ENCODE data around the gene KRTAP4-7. TPM values are rescaled to one million over a fixed set of nuclear protein-coding genes. Genes with fewer than 3 reads are reported as not detected.
"Not testable (repeated sequence)": the region's sequence is repeated elsewhere in the genome, so short reads cannot be mapped to it uniquely, and the experiment has no call there.

Gene KRTAP4-7
- total RNA-seq, 1 donor from 2014 or later = not detected

DNA sequence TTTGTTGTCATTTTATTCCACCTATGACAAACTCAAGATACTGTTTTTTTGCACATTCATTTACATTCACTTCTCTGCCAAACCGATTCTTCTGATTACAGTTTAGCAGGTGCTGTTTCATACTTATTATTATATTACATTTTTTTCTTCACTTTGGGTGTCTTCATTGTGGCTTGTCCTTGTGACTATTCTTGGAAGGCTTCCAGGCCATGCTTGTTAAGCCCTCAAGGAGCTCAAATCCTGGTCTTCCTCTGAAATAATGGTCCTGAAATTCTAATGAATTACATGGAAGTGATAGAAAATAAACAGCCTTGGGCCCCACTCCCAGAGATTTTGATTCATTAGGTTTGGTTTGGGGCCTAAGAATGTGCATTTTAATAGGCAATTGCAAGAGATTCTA is 19.6 kb upstream of the KRTAP4-7 start:
- intact Hi-C loops (cut with DNase I) = no loop called here
- DNase-seq (ENCODE audit: low spot score) = no peak

DNA sequence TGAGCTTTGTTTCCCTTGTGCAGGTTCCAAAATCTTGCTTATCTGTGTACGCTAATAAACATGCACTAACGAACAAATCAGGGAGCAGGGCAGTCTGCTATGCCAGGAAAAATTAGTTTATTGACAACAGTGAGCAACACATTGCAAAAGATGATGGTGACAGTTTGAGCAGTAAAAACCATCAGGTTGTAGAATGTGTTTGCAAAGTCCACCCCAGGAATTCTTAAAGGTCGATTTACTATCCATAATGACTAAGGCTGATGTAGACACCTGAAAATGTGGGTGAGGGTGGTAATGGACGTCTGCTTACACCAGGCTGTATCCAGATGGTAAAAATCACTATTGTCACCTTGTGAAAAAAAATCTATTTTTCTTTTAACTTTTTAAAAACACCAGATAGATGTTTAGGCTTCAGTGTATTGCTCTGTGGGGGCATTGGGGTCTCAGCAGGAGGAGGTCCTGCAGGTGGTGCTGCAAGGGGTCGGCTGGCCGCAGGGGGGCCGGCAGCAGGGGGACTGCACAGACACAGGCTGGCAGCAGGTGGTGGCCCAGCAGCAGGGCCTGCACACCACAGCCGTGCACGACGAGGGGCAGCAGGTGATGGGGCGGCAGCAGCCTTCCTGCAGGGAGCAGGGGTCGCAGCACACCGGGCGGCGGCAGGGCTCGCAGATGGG is 18.8 kb upstream of the KRTAP4-7 start:
- DNase-seq (ENCODE audit: low spot score); intact Hi-C loops (cut with DNase I): not testable (repeated sequence)

DNA sequence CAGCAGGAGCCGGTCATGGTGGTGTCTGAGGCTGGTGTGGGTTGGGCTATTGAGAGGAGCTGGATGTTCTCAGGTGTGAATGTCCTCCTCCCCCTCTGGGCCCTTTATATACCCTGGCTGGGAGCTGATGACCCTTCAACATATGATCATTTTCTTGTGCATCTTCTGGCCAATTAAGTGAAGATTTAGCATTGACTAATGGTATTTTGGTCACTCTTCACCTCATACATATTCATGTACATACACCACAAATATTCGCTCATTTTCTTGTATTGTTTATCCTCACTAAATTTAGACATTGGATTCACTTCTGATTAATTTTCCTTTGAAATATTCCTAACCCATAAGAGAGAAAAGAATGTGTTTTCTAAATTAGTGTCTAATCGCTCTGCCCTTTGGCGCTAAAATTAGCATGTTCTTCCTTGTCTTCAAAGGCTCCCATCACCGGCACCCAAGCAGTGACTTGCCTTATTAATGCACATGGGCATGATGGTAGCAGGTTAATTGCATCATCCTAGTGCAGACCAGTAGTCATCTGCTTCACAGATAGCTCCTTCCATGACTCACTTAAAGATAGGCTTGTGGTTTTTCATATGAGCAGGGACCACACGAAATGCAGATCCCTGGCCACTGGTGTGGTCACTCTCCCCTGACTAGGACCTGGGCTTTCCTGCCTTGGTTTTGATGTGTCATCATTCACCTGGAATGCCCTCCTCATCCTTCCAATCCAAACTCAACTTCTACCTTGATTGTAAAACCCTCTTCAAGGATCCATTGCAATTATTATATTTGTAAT is 17.9 kb upstream of the KRTAP4-7 start, which contains the start of gene KRTAP2-4:
Gene KRTAP2-4, minus strand, starts transcription at position 51 of the 796 bp plus-strand sequence. Its CDS starts 34 bp downstream, at position 17.
- intact Hi-C loops (cut with DNase I) = no loop called here
- DNase-seq (ENCODE audit: low spot score) = no peak

DNA sequence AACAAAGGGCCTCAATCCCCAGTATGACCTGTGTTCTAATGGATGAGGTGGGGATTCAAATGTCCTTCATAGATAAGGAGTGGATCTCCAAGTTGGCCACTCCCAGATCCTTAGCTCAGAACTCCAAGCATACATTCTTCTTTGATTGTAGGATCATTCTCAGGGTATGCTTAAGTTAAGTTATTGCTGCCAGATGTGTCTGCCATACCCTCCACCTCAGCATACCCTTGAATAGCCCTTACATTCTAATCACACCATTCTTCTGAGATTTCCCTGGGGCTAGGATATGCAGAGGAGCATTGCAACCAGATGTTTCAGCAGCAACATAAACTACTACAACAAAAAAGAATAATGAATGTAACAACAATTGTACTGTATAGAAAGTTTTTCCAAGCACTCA is 16.7 kb upstream of the KRTAP4-7 start:
- intact Hi-C loops (cut with DNase I) = no loop called here
- DNase-seq (ENCODE audit: low spot score) = no peak

DNA sequence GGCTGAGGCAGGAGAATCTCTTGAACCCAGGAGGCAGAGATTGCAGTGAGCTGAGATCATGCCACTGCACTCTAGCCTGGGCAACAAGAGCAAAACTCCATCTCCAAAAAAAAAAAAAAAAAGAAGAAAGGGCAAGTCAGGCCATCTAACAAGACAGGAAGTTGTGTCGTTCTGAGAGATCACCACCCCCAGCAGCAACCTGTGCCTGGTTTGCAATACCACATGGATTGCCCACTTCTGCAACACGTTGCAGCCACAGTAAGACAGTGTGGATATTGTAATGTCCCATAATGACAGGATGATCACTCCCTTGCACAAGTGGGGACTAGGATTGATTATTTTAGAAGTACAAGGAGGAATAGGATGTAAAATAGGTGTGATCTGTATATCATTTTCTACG is 14.9 kb upstream of the KRTAP4-7 start:
- intact Hi-C loops (cut with DNase I) = no loop called here
- no peak for DNase-seq (ENCODE audit: low spot score)

DNA sequence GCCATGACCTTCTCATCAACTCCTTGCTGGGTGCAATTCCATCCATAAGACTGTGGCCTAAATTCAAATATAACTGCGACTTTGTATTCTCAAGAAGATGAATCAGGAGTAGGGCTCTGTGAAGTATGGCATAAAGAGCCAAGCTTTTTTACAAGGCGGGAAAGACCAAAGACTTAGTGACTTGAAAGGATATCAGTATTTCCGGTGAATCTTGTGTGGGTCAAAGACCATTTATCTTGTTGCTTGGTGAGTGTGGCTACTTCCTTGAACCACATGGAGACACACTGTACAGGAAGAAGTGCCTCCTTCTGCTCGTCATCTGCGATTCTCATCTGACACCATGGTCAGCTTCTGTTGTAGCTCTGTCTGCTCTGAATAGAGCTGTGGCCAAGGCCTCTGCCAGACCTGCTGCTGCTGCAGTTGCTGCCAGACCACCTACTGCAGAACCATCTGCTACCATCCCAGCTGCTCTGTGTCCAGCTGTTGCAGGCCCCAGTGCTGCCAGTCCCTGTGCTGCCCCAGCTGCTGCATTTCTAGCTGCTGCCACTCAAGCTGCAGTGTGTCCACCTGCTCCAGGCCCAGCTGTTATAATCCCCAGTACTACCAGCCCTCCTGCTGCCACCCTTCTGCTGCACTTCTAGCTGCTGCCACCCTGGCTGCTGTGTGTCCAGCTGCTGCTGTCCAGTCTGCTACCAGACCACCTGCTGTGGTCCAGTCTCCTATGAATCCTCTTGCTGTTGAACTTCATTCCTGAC is 12.2 kb upstream of the KRTAP4-7 start:
- no peak for DNase-seq (ENCODE audit: low spot score)
- intact Hi-C loops (cut with DNase I) = no loop called here

DNA sequence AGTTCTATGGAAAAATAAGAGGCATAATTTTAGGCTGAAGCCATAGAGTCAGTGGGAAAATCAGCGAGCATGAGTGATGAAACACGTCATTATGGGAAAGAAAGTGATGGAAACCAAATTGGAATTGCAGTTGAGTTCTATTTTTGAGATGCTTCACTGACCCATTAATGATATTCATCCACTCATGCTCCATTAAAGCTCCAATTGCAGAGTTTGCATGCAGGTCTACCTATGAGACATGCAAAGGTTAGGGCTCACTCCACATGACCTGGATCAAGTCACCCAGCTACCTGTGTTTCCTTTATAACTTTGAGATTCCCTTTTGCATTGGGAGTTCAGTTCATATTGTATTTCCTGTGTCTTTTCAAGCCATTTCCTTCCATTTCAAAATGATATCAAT is 10.3 kb upstream of the KRTAP4-7 start:
- DNase-seq (ENCODE audit: low spot score) = no peak
- intact Hi-C loops (cut with DNase I) = no loop called here

DNA sequence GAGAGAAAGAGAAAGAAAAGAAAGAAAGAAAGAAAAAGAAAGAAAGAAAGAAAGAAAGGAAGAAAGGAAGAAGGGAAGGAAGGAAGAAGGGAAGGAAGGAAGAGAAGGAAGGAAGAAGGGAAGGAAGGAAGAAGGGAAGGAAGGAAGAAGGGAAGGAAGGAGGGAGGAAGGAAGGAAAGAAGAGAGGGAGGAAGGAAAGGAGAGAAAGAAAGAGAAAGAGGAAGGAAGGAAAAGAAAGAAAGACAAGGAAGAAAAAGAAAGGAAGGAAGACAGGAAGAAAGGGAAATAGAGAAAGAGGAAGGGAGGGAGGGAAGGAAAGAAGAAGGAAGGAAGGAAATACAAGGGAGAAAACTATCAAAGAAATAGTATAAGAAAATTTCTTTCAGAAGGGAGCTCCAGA is 7.2 kb upstream of the KRTAP4-7 start:
- intact Hi-C loops (cut with DNase I) = no loop called here

DNA sequence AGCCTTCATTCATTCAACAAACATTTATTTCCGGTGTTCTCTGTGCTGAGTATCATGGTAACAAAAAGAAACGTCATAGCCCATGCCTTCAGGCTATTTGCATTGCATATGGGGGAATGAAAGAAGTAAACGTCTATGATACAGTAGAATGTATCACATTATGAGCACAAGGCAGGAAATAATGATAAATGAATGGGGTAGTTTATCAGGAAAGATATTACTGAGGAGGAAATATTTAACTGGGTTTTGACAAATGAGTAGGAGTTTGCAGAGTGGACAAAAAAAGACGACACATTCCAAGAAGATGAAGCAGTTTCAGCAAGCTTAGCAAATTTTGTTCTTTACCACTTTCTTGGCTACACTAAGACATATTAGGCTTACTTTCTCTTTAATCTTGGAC is 1.3 kb upstream of the KRTAP4-7 start:
- DNase-seq (ENCODE audit: low spot score) = no peak
- intact Hi-C loops (cut with DNase I) = no loop called here

More for the DNA sequence above, 7.2 kb upstream of the KRTAP4-7 start:
- DNase-seq (ENCODE audit: low spot score) = no peak

DNA sequence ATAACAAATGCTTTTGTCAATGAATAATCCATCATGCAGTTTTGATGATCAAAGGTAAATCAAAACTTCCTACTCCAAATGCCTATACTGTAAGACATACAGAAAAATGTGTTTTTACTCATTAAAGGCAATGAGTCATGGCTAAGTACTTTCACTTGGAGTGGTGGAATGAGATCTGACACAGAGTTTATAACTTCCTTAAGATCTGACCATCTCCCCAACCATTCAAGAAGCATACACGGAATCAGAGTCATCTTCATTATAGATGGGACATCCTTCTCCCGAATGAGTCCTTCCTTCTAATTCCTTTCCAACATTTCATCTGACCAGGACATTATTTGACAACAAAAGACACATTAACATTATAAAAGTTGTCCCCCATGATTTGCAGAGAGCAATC is 523 bp upstream of the KRTAP4-7 start:
- DNase-seq (ENCODE audit: low spot score); intact Hi-C loops (cut with DNase I): not testable (repeated sequence)

DNA sequence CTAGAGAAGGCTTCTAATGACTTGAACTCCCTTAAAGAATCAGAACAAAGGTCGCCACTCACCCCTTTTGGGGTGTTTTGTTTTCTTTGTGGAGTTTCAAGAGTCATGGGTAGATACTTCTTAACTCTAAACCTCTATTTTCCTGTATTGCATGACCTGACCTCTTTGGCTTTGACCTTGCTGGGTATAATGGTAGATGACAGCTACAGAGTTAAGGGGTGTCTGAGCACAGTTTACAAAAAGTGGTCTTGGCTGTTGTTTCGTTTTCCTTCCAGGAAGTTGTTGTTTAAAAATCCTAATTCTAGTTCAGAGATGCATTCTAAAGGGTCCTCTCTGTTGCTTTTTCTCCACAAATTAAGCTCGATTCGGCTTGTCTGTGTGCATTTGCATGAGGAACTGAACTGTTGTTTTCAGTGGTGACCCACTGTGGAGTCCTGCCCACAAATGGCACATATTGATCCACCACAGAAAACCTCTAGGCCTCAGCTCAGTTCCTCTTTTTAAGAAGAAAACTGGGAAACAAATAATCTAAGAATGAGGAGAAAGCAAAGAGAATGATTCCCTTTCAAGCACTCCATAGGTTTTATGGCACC is 4.9 kb downstream of the KRTAP4-7 start:
- intact Hi-C loops (cut with DNase I); DNase-seq (ENCODE audit: low spot score): not testable (repeated sequence)

DNA sequence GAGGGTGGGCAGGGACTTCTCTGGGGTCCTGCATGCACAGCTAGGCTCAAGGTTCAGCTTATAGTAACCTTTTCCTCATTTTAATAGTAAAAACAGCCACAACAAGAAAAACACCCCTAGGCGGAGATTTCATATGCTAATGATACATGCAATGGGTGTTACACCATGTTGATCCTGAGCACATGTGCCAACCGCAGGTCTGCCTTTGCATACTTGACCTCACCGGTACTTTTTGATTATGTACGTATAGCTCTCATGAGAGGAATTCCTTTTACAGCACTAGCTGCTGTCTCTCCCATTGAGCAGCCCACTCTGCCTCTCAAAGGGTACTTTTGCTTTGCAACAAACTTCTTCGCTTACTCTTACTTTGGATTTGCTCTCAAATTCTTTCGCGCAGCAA is 12.1 kb downstream of the KRTAP4-7 start:
- no peak for DNase-seq (ENCODE audit: low spot score)
- intact Hi-C loops (cut with DNase I) = no loop called here

DNA sequence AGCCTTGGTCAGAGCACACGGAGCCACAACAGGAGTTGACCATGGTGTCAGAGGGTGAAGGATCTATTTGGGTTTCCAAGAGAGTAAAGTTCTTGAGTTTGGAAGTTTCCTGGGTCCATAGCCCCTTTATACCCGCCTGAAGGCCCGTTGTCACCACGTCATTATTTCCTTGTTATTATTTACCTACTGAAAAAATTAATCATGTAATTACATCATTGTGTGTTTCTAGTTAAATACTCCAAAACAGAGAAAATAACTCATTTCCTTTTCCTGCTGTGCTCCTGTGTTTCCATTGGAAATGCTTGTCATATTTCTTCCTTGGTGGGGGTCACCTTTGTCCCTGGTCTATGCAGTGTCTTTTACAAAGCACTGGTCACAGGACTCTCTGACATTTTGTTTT is 14.1 kb downstream of the KRTAP4-7 start, which contains the start of gene KRTAP4-8:
Gene KRTAP4-8, minus strand, starts transcription at position 101 of the 400 bp plus-strand sequence. Its CDS starts 58 bp downstream, at position 43.
- intact Hi-C loops (cut with DNase I) = no loop called here

DNA sequence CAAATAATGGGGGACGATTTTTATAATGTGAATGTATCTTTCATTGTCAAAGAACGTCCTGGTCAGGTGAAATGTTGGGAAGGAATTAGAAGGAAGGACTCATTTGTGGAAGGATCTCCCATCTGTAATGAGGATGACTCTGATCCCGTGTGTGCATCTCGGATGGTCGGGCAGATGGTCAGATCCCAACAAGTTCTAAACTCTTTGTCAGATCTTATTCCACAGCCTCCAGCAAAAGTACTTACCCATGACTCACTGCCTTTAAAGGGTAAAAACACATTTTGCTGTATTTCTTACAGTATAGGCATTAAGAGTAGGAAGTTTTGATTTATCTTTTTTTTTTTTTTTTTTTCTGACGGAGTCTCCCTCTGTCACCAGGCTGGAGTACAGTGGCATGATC is 14.5 kb downstream of the KRTAP4-7 start:
- intact Hi-C loops (cut with DNase I) = no loop called here
- DNase-seq (ENCODE audit: low spot score) = no peak

More for the DNA sequence above, 14.1 kb downstream of the KRTAP4-7 start, which contains the start of gene KRTAP4-8:
- no peak for DNase-seq (ENCODE audit: low spot score)

DNA sequence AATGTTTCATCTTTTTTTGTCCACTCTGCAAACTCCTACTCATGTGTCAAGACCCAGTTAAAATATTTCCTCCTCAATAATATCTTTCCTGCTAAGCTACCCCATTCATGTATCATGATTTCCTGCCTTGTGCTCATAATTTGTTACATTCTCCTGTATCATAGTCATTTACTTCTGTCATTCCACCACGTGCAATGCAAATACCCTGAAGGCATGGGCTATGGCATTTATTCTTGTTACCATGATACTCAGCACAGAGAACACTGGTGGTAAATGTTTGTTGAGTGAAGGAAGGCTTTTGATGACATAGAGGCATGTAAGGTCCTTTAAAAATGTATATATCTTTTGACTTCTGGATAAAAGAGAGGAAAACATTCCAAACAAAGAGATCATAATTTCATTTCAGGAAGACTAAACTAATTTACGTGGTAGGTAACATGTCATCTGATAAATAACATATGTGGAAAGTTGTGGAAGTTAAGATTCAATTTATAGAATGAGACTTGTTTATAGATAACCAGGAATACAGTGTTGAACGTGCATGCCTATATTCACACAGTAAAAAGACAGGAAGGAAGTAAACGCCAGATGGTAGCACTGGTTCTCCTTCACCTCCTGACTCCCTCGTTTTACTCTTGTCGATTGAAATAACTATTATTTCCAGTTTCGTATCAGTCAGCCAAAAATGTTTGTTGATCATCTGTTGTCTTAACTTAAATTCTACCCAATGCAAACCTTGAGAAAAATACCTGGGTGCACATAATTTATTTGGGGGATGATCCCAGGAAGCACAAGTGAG is 15.9 kb downstream of the KRTAP4-7 start:
- DNase-seq (ENCODE audit: low spot score); intact Hi-C loops (cut with DNase I): not testable (repeated sequence)

DNA sequence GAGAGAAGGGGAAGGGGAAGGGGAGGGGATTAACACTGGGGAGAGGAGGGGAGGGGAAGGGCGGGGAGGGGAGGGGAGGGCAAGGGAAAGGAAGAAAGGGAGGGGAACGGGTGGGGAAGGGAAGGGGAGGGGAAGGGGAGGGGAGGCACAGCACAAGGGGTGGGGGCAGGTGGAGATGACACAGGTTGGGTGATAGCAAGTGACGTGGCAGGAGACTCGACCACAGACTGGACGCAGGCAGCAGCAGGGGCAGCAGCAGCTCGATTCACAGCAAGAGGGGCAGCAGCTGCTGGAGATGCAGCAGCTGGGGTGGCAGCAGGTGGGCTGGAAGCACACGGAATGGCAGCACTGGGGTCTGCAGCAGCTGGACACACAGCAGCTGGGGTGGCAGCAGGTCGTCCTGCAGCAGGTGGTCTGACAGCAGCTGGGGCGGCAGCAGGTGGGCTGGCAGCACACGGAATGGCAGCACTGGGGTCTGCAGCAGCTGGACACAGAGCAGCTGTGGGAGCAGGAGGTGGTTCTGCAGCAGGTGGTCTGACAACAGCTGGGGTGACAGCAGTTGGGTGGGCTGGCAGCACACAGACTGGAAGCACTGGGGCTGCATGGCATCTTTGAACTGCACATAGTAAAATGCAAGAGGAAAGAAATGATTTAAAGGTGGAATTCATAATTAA is 17.8 kb downstream of the KRTAP4-7 start, which contains the start of gene KRTAP4-16:
Gene KRTAP4-16, minus strand, starts transcription at position 624 of the 674 bp plus-strand sequence. Its CDS starts 0 bp downstream, at position 624.
- no peak for DNase-seq (ENCODE audit: low spot score)
- intact Hi-C loops (cut with DNase I) = no loop called here

DNA sequence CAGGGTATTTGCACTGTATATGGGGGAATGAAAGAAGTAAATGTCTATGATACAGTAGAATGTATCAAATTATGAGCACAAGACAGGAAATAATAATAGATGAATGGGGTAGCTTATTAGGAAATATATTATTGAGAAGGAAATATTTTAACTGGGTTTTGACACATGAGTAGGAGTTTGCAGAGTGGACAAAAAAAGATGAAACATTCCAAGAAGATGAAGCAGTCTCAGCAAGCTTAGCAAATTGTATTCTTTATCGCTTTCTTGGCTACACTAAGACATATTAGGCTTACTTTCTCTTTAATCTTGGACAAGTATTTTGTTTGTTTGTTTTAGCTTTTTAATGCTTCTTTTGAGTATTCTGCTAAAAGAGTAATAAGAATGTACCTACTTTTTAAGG is 19.9 kb downstream of the KRTAP4-7 start:
- intact Hi-C loops (cut with DNase I) = no loop called here
- DNase-seq (ENCODE audit: low spot score) = no peak

DNA sequence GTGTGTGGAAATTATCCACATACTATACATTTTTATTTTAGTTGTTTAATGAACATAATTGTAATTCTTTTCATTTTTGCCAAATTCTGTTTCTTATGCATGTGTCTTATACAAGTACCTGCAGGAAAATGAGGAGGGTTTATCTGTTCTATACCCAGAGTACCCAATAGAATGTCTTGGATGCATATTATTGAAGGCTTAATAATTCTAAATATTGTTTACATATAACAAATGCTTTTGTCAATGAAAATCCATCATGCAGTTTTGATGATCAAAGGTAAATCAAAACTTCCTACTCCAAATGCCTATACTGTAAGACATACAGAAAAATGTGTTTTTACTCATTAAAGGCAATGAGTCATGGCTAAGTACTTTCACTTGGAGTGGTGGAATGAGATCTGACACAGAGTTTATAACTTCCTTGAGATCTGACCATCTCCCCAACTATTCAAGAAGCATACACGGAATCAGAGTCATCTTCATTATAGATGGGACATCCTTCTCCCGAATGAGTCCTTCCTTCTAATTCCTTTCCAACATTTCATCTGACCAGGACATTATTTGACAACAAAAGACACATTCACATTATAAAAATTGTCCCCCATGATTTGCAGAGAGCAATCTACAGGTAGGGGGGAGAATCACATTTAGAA is 20.6 kb downstream of the KRTAP4-7 start:
- intact Hi-C loops (cut with DNase I); DNase-seq (ENCODE audit: low spot score): not testable (repeated sequence)
